ENCODE results near the gene COA3.

Gene COA3

DNA sequence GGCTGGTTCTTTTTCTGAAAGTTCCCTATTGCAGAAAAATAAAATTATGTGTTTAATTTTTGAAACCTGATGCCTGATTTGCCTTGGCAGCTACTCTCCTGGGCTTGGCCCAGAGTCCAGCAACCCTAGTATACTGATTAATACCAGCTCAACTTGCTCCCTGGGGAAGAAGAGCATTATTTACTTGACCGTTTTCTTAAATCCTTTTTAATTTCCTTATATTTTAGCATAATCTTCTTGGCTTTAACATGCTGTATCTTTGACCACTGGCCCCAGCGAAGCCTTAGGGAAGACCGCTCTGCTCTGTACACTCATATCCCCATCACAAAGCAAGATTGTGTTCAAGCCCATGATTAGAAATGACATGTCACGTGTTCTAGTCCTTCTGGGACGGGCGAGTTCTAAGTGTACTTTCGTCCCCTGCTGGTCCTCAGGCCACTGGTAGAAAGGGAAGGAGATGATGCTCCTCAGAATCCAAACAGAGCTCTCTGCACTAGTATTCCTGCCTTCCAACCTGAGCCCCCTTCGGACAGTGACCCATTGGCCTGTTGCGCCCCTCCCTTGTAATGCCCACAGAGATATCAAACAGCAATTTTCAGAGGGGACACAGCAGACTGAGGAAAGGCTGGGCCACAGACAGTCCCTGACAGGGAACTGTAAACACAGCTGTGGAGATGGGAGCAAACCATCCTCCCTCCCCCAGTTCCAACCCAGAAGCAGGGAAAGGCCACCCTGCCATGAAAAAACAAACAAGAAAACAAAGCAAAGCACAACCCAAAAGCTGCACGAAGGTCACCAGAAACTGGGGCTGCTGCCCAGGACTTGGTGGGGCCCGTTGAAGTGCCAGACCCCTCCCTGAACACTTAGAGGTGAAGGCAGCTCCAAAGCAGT, 49.4 kb downstream of the COA3 start:
- no peak for DNase-seq

DNA sequence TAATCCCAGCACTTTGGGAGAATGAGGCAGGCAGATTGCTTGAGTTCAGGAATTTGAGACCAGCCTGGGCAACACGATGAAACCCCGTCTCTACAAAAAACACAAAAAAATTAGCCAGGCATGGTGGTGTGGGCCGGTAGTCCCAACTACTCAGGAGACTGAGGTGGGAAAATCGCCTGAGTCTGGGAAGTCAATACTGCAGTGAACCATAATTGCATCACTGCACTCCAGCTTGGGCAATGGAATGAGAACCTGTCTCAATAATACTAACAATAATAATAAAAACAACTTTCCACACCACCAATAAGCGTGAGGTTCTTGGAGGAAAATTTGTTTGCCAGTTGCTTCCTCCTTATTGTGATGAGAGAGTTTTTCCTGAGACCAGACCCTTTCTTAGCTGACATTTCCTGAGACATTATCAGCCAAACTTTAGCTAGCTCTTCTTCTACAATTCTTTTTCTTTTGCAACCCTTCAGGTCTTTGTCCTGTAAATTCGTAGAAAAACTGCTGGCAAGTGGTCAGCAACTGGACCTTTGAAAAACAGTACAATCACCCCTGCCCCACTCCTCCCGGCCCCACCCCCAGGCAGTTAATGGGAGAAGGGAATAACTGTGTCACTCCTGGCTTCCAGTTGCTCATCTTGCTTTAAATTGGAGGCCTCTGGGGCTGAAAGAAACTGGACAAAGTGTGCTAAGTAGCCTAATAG, 50.1 kb downstream of the COA3 start:
- no peak for DNase-seq
